ENCODE data around the gene APBA1. TPM values are rescaled to one million over a fixed set of nuclear protein-coding genes. Genes with fewer than 3 reads are reported as not detected.

APBA1 gene
- total RNA-seq, 2 experiments from 2014 or later = 0.47 to 1.4 TPM

DNA sequence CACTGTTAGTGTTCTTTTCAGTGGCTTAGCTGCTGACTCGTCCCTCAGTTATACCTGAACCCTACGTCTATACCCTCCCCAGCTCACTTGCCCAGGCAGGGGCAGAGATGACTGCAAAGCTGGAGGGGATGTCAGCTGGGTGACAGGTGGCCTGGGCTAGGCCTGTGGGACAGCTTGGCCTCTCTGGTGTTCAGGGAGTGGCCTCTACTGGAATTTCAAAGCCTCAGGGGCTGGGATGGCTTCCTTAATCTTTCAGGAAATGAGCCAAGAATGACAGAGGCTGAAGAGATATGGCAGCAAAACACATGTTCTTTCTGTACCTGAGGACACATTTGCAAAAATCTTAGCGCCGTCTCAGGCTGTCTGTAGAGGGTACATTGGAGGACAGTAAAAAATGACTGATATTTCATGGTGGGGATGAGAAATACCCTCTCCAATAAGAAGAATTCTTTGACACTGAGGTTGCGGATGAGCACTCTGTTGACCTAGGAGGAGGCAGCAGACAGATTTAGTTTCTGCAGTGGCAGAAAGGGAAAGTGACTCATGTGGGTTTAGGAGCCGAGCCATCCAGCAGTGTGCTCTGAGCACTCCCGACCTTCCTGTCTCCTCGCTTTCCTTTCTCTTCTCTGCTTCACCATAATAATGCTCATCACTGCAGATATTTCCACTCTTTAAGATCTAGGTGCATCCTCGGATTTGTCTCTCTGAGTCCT, 292.7 kb downstream of the APBA1 start:
- DNase-seq (no peak), ATAC-seq (ENCODE audit: poor library complexity) (no peak)
- peaks cover 0 to 2% of the 10 kb centered on the region in 2 experiments for H3K27me3 ChIP-seq (ENCODE audit: control insufficient read depth in 1 of 2, insufficient read depth in 2 of 2, low read length in 2 of 2)
- intact Hi-C loops (cut with DNase I, micrococcal nuclease) = no loop called here
- H3K4me3 ChIP-seq (ENCODE audit: low read length) = no peak overlapping the region
- Mint-ChIP-seq H3K4me1 (ENCODE audit: low read depth) (no peaks in the 10 kb centered on the region), H3K27ac (no peak overlapping the region), H3K9me3 (no peaks in the 10 kb centered on the region), H3K27me3 (peaks cover 16% of the 10 kb centered on the region), H3K4me3 (no peak overlapping the region), H3K36me3 (ENCODE audit: low read depth) (no peaks in the 10 kb centered on the region)
- H3K9me3 ChIP-seq (ENCODE audit: control insufficient read depth in 1 of 2, insufficient read depth in 1 of 2, low read length in 2 of 2) = no peaks in the 10 kb centered on the region
- no peaks in the 10 kb centered on the region for H3K4me1 ChIP-seq (ENCODE audit: insufficient read depth, low read length)
- ChIA-PET POLR2A (no interaction called here), CTCF (no interaction called here)
- TF ChIP-seq, protein P1, sequence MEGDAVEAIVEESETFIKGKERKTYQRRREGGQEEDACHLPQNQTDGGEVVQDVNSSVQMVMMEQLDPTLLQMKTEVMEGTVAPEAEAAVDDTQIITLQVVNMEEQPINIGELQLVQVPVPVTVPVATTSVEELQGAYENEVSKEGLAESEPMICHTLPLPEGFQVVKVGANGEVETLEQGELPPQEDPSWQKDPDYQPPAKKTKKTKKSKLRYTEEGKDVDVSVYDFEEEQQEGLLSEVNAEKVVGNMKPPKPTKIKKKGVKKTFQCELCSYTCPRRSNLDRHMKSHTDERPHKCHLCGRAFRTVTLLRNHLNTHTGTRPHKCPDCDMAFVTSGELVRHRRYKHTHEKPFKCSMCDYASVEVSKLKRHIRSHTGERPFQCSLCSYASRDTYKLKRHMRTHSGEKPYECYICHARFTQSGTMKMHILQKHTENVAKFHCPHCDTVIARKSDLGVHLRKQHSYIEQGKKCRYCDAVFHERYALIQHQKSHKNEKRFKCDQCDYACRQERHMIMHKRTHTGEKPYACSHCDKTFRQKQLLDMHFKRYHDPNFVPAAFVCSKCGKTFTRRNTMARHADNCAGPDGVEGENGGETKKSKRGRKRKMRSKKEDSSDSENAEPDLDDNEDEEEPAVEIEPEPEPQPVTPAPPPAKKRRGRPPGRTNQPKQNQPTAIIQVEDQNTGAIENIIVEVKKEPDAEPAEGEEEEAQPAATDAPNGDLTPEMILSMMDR (IDR thresholded peaks at IDR 0.05) = no peak
- H3K36me3 ChIP-seq (ENCODE audit: insufficient read depth, low read length) = no peaks in the 10 kb centered on the region
- no peak overlapping the region for H3K27ac ChIP-seq (ENCODE audit: low read depth in 1 of 2, low read length in 2 of 2)

DNA sequence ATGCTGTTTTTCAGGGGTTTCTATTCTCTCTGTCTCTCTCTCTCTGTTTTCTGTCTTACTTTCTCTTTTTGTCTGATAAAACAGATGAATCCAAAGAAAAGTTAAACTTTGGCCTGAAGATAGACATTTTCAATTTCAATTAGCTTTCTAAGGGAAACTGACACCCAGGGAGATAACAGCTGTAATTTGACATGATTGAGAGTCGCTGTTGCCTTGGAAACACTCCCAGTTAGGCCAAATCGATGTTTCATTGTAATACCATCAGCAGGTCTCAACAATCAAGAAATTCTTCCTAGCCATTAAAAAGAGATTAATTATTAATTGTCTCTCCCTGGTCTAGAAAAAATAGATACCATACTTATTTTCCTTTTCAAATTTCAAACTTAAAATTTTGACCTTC, 294.2 kb downstream of the APBA1 start:
- peaks cover 23% of the 10 kb centered on the region for H3K27me3 Mint-ChIP-seq
- no peak overlapping the region for H3K4me3 Mint-ChIP-seq
- no peaks in the 10 kb centered on the region for H3K36me3 ChIP-seq (ENCODE audit: insufficient read depth, low read length)
- TF ChIP-seq, protein P1 (IDR thresholded peaks at IDR 0.05) = no peak
- H3K4me1 ChIP-seq (ENCODE audit: insufficient read depth, low read length) = no peaks in the 10 kb centered on the region
- POLR2A ChIA-PET = no interaction called here
- H3K4me1 Mint-ChIP-seq (ENCODE audit: low read depth) = no peaks in the 10 kb centered on the region
- intact Hi-C loops (cut with DNase I, micrococcal nuclease) = no loop called here
- no peak overlapping the region for H3K4me3 ChIP-seq (ENCODE audit: low read length)
- CTCF ChIA-PET = no interaction called here
- no peaks in the 10 kb centered on the region for H3K36me3 Mint-ChIP-seq (ENCODE audit: low read depth)
- DNase-seq (no peak), ATAC-seq (ENCODE audit: poor library complexity) (no peak)
- H3K27me3 ChIP-seq (ENCODE audit: control insufficient read depth in 1 of 2, insufficient read depth in 2 of 2, low read length in 2 of 2) = peaks cover 0 to 2% of the 10 kb centered on the region in 2 experiments
- no peak overlapping the region for H3K27ac ChIP-seq (ENCODE audit: low read depth in 1 of 2, low read length in 2 of 2)
- no peaks in the 10 kb centered on the region for H3K9me3 ChIP-seq (ENCODE audit: control insufficient read depth in 1 of 2, insufficient read depth in 1 of 2, low read length in 2 of 2)
- no peak overlapping the region for H3K27ac Mint-ChIP-seq
- H3K9me3 Mint-ChIP-seq = no peaks in the 10 kb centered on the region

Other genes starting within 250 kb of the APBA1 start
- 10 to 100 TPM; 65.9 to 67.1 TPM for gene PTAR1, start 87.6 kb upstream of the APBA1 start, total RNA-seq
- not detected for gene CFAP95, start 148.4 kb upstream of the APBA1 start, total RNA-seq

All from CD4-positive, alpha-beta T cell (primary cell).